GM18508 (cell line): ENCODE measurements around the gene DAZAP2.

Experiments used
- ATAC-seq: cut with Tn5 transposase; IDR thresholded peaks from one replicate; pipeline ENCODE4 v1.9.1; 2021; ENCODE audit warnings: moderate number of reproducible peaks; ENCODE audit not compliant: insufficient read depth, unreplicated experiment

The DAZAP2 gene, protein sequence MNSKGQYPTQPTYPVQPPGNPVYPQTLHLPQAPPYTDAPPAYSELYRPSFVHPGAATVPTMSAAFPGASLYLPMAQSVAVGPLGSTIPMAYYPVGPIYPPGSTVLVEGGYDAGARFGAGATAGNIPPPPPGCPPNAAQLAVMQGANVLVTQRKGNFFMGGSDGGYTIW

DNA sequence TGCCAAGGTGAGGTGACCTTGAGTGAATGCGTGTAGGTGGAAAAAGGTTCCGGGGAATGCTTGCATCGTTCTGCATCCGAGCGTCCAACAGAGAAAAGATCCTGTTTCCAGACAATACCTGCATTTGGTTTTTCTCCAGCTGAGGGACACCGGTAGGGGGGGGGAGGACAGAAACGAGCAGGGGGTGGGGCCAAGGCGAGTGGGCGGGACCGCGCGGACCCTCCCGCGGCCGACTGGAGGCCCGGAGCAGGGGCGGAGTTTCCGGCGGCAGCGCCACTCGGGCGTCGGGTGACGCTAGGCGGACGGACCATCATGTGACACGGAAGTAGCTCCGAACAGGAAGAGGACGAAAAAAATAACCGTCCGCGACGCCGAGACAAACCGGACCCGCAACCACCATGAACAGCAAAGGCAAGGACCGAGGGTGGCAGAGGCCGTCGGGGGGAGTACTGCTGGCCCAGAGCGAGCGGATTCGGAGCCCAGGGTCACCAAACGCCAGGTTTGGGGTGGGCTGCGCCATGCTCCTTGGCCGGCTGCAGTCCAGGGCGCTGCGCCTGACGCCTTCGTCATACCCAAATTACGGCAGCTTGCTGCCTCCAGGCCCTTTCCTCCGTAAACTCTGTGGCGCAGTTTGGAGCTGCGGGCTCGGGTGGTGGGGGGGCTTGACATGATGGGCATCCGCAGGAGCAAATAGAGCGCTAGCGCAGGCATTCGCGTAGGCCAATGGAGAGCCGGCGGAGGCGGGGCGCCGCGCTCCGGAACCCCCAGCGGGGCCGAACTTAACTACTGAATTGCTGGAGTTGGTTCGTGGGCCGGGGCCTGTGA is at the start of gene DAZAP2:
TSS of gene DAZAP2 (plus strand) at position 317 of the 825 bp plus-strand sequence. CDS start at position 399, 82 bp downstream.
- ATAC-seq, result peak; percentile 62

DNA sequence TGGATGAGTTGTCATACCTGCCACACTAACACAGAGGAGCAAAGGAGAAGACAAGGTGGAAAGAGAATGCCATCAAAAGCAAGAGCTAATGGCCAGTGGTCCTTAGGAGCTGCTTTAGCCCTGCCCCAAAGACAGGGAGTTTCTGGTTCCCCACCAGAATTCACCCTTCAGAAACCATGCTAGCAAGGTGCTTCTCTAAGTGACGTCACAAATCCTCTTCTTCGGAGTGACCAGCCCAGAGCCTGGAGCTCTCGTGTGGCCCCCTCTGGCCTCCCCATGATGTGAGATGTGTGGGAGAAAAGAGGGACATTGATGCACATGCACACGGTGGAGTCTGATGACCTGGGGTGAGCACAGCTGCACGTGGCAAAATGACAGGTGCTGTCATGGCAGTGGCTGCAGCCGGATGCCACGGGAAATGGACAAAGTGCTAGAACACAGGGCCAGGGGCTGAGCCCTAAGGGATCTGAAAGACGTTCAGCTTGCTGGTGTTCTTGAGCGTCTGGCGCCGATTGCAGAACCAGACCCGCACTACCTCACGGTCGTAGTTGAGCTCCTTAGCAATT is 48.8 kb upstream of the DAZAP2 start:
- ATAC-seq, result no peak

DNA sequence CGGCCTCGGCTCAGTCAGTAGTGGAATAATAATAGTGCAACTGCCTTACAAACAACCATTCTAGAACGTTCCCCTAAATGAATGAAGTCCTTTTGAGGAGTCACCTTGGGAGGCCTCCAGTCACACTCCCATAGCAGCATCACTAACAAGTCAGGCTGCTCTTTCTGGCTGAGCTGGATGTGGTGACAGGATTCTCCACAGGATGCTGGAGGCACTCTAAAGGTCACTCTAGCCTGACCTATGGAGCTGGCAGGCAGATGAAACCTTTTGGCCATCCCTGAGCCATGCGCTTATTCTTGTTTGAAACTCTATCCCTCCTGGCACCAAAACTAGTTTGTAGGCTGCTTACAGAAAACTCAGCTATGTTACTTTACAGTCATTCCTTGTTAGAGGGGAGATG is 47.8 kb upstream of the DAZAP2 start:
- ATAC-seq, result no peak

DNA sequence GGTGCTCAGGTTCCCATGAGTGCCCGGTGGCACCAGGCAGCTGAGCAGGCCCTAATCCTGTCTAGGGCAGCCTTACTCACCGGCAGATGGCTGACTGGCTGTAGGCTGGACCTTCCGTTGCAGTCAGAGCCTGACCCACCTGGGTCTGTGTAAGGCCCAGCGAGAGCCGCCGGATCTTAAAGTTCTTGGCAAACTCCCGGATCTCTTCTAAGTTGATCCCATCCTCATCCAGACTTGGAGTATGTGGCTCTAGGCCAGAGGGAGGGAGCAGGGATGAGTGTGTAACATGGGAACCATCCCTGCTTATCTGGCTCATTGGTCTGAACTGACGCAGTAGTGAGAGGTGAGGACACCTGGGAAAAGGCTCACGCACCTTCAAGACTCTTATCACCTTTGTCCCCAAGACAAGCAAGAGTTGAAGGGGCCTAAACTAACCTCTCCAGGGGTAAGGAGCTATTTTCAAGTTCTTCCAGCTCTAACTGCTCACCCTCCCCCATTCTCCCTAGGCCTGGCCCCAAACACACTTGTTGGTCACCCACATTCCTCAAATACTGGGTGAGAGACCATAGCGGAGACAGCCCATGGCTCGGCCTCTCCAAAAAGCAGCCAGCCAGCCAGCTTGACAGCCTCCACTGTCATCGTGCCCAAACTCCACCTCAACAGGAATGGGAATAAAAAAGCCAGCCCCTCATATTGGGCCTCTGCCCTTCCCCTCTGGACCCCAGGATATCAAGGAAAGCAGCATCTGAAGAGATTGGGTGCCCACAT is 46.9 kb upstream of the DAZAP2 start:
- no peak for ATAC-seq

DNA sequence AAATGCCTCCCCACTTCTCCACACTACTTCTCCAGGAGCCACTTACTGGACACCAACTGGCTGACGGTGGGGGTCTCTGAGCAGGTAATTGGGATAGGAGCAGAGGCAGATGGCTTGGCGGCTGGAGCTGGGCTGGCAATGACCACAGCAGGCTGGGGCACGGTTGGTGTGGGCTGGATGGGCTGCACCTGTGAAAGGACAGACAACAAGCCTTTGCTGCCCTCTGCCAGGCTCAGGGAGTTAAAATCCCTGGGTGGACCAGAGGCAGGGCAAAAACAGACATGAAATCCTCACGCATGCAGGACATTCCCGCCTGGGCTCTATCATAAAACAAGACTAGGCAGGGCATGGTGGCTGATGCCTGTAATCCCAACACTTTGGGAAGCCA is 46.3 kb upstream of the DAZAP2 start:
- ATAC-seq, result no peak

DNA sequence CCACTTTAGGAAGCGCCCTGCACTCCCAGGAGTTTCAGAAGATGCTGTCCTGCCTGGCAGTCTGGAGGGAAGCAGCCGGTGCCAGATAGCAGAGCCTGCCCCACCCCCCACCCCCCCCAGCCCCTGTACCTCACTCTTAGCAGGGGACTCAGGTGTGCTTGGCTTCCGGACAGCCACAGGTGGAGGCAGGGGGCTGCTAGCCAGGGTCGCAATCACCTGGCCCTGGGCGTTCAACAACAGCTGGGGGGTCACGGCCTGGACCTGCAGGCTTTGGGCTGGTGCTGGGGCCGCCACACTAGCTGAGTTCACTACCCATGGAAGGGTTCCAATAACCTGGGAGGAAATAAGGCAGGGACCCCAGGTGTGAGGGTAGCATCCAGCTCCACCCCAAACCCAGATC is 42.8 kb upstream of the DAZAP2 start:
- no peak for ATAC-seq

DNA sequence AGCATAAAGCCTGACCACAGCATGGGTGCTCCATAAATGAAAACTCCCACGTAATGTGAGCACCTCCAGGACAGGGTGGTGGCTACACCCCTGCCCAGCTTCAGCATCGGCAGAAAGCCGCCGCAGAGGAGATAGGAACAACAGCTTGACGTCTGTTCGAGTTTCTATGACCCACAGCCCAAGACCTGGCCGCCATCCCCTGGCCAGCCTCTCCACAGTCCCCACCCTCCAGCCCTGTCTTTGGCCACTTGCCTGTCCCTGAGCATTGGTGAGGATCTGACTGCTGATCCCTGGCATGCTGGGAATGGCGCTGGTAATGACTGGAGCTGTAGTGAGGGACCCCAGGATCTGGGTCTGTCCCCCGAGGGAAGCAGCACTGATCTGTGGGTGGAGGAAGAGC is 42.1 kb upstream of the DAZAP2 start:
- ATAC-seq, result no peak

DNA sequence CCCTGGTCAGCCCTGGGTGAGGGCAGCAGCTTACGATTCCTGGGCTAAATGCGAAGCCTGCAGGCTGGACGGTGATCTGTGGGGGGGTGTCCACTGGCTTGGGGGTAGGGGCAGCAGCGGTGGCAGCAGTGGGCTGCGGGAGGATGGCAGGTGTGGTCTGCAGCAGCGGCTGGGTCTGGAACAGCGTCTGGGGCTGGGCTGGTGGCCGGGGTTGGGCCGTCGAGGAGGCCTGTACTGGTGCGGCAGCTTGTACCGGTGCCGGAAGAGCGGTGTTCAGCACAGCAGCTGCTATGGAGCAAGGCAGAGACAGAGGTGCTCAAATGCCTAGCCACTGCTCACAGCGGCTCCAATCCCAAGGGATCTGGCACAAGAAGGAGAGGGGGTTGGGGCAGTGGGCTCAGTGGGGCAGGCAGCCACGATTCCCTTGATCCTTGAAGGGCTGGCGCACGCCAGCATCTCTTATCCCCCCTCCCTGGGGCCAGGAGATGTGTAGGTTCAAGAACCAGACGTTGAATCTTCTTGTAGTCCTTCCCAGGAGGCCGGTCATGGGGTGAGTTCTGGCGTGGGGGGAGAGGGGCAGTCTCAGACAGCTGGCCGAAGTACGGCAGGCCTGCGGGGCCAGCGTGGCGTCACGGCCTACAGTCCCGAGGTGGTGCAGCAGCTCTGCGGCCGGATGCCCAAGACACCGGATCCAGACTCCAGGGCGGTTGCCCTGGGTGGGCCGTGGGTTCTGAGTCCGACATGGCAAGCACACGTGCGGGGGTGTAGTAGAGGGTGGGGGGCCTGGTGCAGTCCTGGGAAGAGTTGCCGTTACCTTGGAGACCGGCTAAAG is 40.7 kb upstream of the DAZAP2 start:
- no peak for ATAC-seq

DNA sequence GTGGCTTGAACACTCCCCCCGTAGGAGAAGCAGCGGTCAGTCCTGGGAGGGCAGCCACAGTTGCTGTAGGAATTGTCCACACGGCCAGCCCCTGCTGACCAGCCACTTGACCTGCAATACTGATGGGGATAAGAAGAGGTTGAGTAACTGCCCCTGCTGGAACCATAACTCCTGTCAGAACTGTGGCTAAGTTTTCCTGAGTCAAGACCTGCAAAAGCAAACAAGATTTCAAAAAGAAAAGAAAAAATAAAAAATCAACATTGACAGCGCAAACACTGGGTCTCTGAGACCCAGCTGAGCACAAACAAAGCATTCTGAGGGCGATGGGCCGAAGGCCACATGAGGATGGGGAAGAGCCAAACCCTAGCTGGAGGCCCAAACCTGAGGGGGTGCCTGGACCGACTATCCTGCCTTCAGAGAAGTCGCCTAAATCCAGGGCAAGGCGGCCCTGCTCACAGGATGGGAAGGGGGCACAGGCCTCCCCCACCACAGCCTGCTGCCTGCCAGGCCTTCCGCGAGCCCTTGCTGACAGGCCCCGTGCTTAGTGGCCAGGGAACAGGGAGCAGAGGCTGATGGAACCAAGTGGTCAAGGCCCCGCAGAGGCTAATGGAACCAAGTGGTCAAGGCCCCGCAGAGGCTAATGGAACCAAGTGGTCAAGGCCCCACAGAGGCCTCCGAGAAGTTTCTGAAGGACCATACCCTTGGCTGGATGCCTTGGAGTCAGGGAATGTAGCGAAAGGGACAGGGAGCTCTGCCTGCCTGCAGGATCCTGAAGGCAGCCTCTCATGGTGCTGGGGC is 39.9 kb upstream of the DAZAP2 start:
- no peak for ATAC-seq

DNA sequence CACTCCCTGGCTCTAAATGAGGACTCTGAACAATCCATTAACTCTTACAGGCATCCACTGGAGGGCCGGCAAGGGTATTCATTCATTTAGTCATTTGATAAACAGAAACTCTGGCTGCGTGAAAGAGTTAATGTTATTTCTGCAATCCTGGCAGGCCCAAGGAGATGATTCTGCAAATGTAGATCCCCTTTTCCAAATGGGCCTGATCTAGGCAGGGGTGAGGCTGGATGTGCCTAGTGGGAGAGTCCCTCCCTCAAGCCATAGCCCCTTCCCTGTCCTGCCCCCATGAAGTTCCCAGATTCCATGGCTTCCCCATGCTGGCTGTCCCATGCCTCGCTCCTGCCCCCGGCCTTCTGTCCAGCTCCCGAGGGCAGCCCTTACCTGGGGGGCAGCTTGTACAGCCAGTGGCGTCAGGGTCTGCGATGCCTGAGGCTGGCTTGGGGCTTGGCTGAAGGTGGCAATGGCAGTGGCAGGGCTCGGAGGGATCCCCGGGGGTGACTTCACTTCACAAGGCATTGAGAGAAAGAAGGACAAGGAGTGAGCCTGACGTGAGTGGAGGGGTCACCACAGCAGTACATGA is 39.2 kb upstream of the DAZAP2 start:
- no peak for ATAC-seq

DNA sequence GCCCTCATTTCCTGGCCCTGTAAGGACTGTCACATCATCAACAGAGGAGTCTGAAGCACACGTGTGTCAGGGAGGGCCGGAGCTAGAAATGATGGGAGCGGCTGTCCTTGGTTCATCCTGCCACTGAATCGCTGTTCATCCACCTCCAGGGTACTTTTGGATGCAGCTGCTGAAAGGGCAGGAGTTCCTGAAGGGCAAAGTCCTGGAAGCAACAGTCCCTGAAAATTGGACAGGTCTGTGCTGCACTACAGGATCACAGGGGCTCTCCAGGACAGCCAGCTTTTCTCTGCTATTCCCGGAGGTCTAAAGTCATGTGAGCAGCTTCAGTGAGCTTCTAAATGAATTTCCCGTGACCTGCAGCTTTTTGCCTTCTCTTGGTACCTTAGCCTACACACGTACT is 38.5 kb upstream of the DAZAP2 start:
- no peak for ATAC-seq

DNA sequence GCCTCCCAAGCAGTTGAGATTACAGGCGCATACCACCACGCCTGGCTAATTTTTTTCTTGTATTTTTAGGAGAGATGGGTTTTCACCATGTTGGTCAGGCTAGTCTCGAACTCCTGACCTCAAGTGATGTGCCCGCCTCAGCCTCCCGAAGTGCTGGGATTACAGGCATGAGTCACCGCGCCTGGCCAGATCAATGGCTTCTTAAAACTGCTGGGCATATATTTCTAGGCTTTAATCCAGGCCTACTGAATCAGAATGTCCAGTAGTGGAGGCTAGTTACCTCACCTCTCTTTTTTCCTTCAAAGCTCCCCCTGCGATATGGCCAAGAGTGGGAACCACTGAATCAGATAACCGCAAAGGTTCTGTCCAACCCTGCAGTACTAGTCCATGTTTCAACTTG is 37.8 kb upstream of the DAZAP2 start:
- ATAC-seq, result no peak

DNA sequence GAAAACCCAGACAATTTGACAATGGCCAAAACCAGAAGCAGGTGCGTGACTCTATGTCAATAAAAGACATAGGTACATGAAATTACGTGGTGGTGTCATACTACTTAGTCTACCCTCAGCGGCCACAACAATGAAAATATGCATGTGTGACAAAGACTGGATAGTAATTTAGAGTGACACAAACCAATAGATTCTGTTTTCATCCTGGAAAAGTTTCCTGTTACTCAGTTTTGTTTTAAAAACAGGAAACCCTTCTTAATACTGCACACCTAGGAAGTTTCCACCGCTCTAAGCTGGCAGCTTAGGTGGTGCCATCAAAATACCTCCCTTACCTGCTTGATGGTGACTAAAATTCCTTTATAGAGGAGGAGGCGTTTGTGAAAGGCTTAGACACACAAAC is 35.9 kb upstream of the DAZAP2 start:
- ATAC-seq, result no peak

DNA sequence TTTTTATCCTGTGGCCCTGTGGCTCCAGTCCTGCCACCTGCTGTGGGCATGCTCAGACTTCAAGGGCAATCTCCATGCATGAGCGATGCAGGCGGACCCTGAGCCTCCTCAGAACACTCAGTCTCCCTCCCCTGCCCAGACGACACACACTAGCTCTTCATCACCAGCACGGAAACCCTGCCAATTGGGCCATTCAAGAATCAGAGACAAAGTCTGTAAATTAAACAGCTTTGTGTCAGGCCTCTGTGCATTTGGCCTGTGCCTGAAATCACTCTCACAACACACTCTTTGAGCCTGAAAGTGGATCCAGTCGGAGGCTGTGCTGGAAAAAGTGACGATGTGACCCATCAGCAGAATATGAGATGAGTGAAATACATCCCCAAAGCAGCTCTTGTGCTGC is 33.3 kb upstream of the DAZAP2 start:
- ATAC-seq, result no peak

DNA sequence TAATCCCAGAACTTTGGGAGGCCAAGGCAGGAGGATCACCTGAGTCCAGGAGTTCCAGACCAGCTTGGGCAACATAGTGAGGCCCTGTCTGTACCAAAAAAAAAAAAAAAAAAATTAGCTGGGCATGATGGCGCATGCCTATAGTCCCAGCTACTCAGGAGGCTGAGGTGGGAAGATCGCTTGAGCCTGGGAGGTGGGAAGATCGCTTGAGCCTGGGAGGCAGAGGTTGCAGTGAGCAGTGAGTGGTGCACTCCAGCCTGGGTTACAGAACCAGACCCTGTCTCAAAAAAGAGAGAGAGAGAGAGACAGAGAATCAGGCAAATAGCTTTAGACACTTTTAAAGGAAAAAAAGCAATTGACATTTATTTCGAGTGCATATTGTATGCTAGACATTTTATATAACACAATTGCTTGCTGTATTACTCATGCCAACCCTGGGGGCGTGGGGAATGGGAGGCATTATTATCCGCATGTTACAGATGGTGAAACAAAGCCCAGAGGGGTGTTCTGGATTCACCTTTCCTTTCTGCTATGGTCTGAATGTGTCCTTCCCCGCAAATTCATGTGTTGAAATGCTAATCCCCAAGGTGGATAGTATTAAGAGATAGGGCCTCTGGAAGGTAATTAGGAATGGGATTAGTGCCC is 30.5 kb upstream of the DAZAP2 start:
- no peak for ATAC-seq

DNA sequence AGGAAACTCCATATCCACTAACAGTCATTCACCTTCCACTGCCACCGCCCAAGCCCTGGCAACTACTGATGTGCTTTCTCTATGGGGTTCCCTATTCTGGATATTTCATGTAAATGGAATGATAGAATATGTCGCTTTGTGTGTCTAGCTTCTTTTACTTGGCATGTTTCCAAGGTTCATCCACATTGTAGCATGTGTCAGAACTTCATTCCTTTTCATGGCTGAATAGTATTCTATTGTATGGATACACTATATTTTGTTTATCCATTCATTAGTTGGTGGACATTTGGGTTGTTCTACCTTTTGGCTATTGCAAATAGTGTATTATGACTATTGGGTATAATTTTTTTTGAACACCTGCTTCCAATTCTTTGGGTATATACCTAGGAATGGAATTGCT is 29.4 kb upstream of the DAZAP2 start:
- ATAC-seq, result no peak

DNA sequence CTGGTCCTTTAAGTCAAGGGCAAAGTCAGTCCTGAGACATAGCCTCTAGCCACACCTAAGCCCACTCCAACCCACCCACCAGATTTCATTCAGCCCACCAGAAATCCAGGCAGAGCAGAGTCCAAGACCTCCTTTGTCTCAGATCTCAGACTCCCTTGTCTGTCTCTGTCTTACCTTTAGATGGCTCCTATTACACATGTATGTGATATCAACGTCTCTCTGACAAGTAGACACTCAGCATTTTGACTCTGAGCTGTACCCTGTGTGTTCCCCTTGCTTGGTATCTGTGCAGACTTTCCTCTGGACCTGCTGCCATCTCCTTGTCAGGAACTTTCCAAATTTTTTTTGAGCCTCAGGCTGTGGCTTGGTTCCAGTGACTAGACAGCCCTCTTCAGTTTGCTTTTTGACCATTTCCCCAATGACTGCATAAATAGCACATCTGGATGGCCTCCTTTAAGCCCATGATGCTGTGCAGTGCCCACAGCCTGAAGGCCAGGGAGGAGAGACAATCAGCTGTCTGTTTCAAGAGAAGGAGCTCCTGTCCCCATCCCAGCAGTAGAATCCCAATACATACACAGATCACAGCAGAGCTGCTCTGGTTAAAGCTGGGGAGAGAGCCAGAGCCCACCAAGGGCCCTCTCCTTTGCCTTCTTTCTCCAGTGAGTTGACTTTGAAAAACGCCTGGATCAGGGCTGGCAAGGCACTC is 27.8 kb upstream of the DAZAP2 start:
- ATAC-seq, result no peak

DNA sequence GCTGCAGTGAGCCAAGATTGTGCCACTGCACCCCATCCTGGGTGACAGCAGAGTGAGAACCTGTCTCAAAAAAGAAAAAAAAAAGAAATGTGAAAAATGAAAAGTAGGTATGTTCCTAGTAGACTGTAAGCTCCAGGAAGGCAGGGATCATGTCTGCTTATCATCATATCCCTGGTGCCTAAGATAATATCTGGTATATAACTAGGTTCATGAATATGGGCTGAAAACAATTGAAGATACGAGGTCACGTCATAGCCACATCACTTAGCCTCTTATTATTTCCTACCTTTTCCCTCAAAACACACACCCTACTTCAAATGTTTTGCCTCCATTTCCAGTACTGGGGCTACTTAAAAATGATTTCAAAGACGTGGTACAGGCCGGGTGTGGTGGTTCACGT is 23.7 kb upstream of the DAZAP2 start:
- ATAC-seq, result no peak
